GM18507 (cell line): Measurements from ENCODE around the gene HYAL4.
"Not testable (repeated sequence)": the region's sequence is repeated elsewhere in the genome, so short reads cannot be mapped to it uniquely, and the experiment has no call there.

Source experiments
- DNase-seq: peaks from one replicate; pipeline ENCODE4 v3.0.0; 2011; ENCODE audit warnings: low read depth; ENCODE audit not compliant: insufficient read length; ENCODE audit errors: extremely low spot score
- FAIRE-seq: peaks from 2 replicates; lab custom pipeline; 2011; peaks lifted over from hg19 to GRCh38; lab: Jason Lieb, UNC

The HYAL4 gene

GRCh38 chr7:123881300-123881699, 36.3 kb downstream of the HYAL4 start:
- DNase-seq (no peak), FAIRE-seq (no peak)

GRCh38 chr7:123883154-123883553, 38.2 kb downstream of the HYAL4 start:
- FAIRE-seq (no peak), DNase-seq (no peak)

GRCh38 chr7:123888192-123888591, 43.2 kb downstream of the HYAL4 start:
- no peak for DNase-seq
- no peak for FAIRE-seq

GRCh38 chr7:123894753-123895152, 49.8 kb downstream of the HYAL4 start:
- DNase-seq, FAIRE-seq: not testable (repeated sequence)

DNA sequence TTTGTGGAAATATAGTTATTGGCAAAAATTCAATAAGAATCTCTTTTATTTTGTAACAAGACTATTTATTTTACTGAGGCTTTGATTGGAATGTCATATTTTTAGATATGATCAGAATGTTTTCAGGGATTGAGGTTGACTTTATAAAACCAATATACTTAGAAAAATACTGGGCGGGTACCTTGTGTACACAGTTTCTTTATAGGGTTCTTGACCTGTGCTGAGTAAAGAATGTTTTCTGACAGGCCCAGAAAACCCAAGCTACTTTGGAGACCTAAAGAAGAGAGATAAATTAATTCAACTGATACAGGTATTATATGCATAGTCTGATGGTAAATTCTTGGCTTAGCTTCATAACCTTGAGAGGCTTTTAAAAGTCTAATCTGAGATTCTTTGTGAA, 56.1 kb downstream of the HYAL4 start:
- FAIRE-seq, result no peak
- DNase-seq, result no peak

GRCh38 chr7:123905714-123906113, 60.7 kb downstream of the HYAL4 start:
- no peak for DNase-seq
- FAIRE-seq, result no peak

DNA sequence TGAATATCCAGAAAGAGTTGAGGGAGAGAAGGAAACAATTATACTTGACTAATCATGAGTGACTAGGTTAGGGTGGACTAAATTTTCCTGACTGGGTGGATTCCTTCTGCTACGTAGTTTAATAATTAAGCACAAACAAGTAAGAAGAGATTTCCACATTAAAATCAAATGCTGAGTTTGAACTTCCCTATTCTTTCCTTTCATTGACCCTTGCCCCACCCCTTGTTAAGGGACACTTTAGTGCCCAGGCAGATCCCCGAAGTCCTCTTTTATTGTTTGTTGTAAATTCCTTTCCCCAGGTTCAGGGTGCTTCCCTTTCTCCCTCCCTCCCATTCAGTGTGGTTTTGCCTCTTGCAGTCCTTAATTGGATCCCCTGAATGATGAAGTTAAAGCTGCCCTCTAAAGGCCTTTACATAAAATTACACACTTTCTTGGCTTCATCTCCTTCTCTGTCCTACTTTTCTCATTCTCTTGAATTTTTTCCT, 71.3 kb downstream of the HYAL4 start:
- FAIRE-seq, result no peak
- no peak for DNase-seq

- DNase-seq (no peak), FAIRE-seq (no peak)
These were observed 72.9 kb downstream of the HYAL4 start for GRCh38 chr7:123917878-123918277.

DNA sequence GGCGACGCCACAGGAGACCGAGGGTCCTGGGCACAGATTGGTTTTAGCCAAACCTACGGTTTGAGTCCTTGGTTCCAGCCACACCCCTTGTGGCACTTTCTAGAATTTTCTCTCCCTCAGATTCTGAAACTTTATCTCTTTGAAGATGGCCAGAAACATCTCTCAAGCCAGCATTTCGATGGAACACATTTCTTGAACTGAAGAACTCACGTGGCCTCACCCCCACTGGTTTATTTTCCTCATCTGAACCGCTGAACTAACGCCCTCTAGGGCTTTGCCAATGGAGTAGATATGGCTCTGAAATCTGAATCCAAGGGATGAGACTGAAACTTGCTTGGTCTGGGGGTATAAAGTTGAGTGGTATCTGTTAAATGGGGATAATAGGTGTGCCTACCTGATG, 73.3 kb downstream of the HYAL4 start:
- DNase-seq (no peak), FAIRE-seq (no peak)

DNA sequence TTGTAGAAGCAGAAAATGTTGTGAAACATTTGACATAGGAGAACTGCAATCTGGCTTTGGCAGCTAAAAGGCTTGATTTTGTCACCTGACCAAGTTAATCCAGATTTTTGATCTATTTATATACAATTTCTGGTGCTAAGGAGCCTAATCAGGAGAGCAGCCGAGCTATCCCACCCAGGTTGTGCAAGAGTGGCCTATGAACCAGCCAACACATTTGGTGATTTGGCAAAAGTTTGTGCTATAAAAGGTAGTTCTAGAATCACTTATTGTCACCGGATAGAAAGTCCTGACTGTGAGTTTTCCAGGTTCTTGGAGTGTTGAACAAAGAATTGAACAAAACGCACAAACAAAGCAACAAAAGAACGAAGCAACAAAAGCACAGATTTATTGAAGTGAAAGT, 78.6 kb downstream of the HYAL4 start:
- no peak for FAIRE-seq
- DNase-seq, result no peak

GRCh38 chr7:123924941-123925340, 80.0 kb downstream of the HYAL4 start, which contains the start of gene SPAM1:
Gene SPAM1, plus strand, starts transcription at chr7:123925241. Its CDS starts 28,330 bp downstream, at chr7:123953571.
- DNase-seq, result no peak
- FAIRE-seq, result no peak
